Head of caudate nucleus (tissue), 42 donors: ENCODE data around the gene MRTFB.
"Not testable (repeated sequence)": the region's sequence is repeated elsewhere in the genome, so short reads cannot be mapped to it uniquely, and the experiment has no call there.

Source experiments
- DNase-seq, 42 donors: peaks; one replicate each; pipeline versions ENCODE4 v3.0.0 to v3.0.0-alpha.2; 2020 to 2021; ENCODE audit warnings: mixed read lengths in 7 of 42
- intact Hi-C: fragments of 100-400 bp; cut with DNase I; formaldehyde crosslinking; loops from one replicate; pipeline ENCODE4 v1.15.0; 2022

The MRTFB gene

GRCh38 chr16:14070877-14071575, at the start of gene MRTFB:
Gene MRTFB, plus strand, starts transcription at chr16:14071319. Its CDS starts 69,288 bp downstream, at chr16:14140607.
- DNase-seq: peak; percentile 14 to 84 (median 70)
- intact Hi-C loops: loop anchor here (10.0 kb wide), 1 partner anchor 114 kb away; no protein-coding TSS in a partner anchor

- DNase-seq, intact Hi-C loops: not testable (repeated sequence)
These were observed 47.6 kb upstream of the MRTFB start for GRCh38 chr16:14023526-14023925.

- intact Hi-C loops: no loop called here
- no peak for DNase-seq
These were observed 46.8 kb upstream of the MRTFB start for GRCh38 chr16:14024283-14024682.

GRCh38 chr16:14026572-14027285, 44.4 kb upstream of the MRTFB start:
- intact Hi-C loops: no loop called here
- no peak for DNase-seq

GRCh38 chr16:14028202-14028601, 42.9 kb upstream of the MRTFB start:
- no peak for DNase-seq
- intact Hi-C loops: no loop called here

- intact Hi-C loops: no loop called here
- no peak for DNase-seq
These were observed 41.5 kb upstream of the MRTFB start for GRCh38 chr16:14029658-14030057.

GRCh38 chr16:14035092-14035491, 36.0 kb upstream of the MRTFB start:
- DNase-seq: no peak
- intact Hi-C loops: no loop called here

GRCh38 chr16:14036889-14037288, 34.2 kb upstream of the MRTFB start:
- intact Hi-C loops: no loop called here
- DNase-seq: no peak

- intact Hi-C loops: no loop called here
- DNase-seq: no peak
These were observed 33.2 kb upstream of the MRTFB start for GRCh38 chr16:14037960-14038359.

GRCh38 chr16:14041164-14041563, 30.0 kb upstream of the MRTFB start:
- intact Hi-C loops: no loop called here
- DNase-seq: no peak

GRCh38 chr16:14042706-14043105, 28.4 kb upstream of the MRTFB start:
- no peak for DNase-seq
- intact Hi-C loops: no loop called here

GRCh38 chr16:14043278-14043677, 27.8 kb upstream of the MRTFB start:
- intact Hi-C loops: no loop called here
- DNase-seq: no peak

- intact Hi-C loops: no loop called here
- no peak for DNase-seq
These were observed 27.3 kb upstream of the MRTFB start for GRCh38 chr16:14043793-14044192.

GRCh38 chr16:14047121-14047859, 23.8 kb upstream of the MRTFB start:
- DNase-seq, intact Hi-C loops: not testable (repeated sequence)

- DNase-seq: no peak
- intact Hi-C loops: no loop called here
These were observed 20.7 kb upstream of the MRTFB start for GRCh38 chr16:14050291-14051027.

- intact Hi-C loops: no loop called here
- DNase-seq: no peak
These were observed 19.9 kb upstream of the MRTFB start for GRCh38 chr16:14051103-14051729.

GRCh38 chr16:14056970-14057369, 14.1 kb upstream of the MRTFB start:
- DNase-seq: no peak
- intact Hi-C loops: no loop called here

GRCh38 chr16:14057878-14058382, 13.2 kb upstream of the MRTFB start:
- DNase-seq: peak in 32 of 42 donors; percentile 5 to 78 (median 38)
- intact Hi-C loops: no loop called here
